ENCODE results near the gene TMA16. TPM values are rescaled to one million over a fixed set of nuclear protein-coding genes. Genes with fewer than 3 reads are reported as not detected.

Gene TMA16
- total and polyA plus RNA-seq, 2 donors (not counting 3 experiments of a cell fraction or from before 2014, with no cell fraction given) = 4.2 to 42.7 TPM

DNA sequence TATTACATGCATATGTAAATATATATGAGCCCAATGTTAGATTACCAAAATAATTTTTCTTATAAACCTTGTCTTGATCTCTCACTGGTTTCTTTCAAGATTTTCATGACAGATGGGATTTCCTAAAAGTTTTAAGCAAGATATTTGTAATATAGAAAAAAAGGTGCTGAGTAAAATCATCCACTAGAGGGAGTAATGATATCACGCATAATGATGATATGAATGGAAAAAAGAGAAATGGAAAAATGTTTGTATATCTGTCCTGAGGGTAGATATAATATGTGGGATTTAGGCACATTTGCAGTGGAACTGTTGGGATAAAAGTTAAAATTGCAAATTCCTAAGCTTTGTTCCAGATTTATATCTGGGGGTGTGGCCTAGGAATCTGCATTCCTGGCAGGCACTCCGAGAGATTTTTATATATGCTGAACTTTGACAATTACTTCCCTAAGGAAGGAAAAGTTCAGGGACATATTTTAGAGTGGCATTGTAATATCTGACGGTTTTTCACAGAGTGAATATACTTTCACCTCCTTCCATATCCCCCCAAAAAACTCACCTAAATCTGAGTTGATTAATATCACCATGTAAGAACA is 60.5 kb downstream of the TMA16 start:
- Histone ChIP-seq H3K4me2 (ENCODE audit: insufficient read depth, low read length) (no peak overlapping the region), H3K27ac (ENCODE audit: insufficient read depth, low read depth, low read length) (no peak overlapping the region), H3K4me1 (ENCODE audit: control insufficient read depth, extremely low read depth, insufficient read depth, low read length) (no peaks in the 10 kb centered on the region), H3K27me3 (ENCODE audit: control insufficient read depth in 2 of 2, insufficient read depth in 2 of 2, low read length in 2 of 2) (peaks cover 0 to 3% of the 10 kb centered on the region in 2 experiments), H3K4me3 (replicated peaks in 1 of 3; ENCODE audit: insufficient read depth in 1 of 3, low read depth in 1 of 3, low read length in 3 of 3) (no peak overlapping the region), H3K9me3 (replicated peaks; ENCODE audit: control insufficient read depth, insufficient read depth, low read length) (no peaks in the 10 kb centered on the region), H4K20me1 (replicated peaks; ENCODE audit: control insufficient read depth, extremely low read depth, insufficient read depth, low read length) (no peaks in the 10 kb centered on the region), H3K36me3 (ENCODE audit: control insufficient read depth in 2 of 2, extremely low read depth in 1 of 2, insufficient read depth in 2 of 2, low read length in 2 of 2) (no peaks in the 10 kb centered on the region), H3K9ac (replicated peaks; ENCODE audit: extremely low read depth, insufficient read depth, low read length) (no peak overlapping the region), H3K79me2 (ENCODE audit: control insufficient read depth, insufficient read depth, low read length) (no peaks in the 10 kb centered on the region), H3K9me1 (replicated peaks; ENCODE audit: control insufficient read depth, extremely low read depth, insufficient read depth, low read length) (no peaks in the 10 kb centered on the region), H2AFZ (ENCODE audit: low read depth, low read length) (no peak overlapping the region)
- DNase-seq (ENCODE audit: low read depth, low spot score) = peak; percentile 28
- ChIA-PET CTCF (interaction anchor here (0.9 to 12.5 kb wide), 6 partner anchors 16 to 1542 kb away, joined by 3 to 211 read pairs (median 4); partner anchors contain the start of gene TMA16), POLR2A (no interaction called here)
- intact Hi-C loops (cut with micrococcal nuclease) (loop anchor here (1.0 to 5.0 kb wide), 4 partner anchors 127 to 1542 kb away; no protein-coding TSS in a partner anchor), dilution Hi-C loops (cut with MboI; ENCODE audit: extremely low pct_ligation_motif_present, low sequenced_read_pairs) (no loop called here)
- TF ChIP-seq POLR2A (IDR thresholded peaks at IDR 0.05; ENCODE audit: low read depth, low read length) (no peak), POLR2AphosphoS5 (IDR thresholded peaks at IDR 0.05; ENCODE audit: insufficient read depth, low read depth, low read length) (no peak), JUN (IDR thresholded peaks at IDR 0.05; ENCODE audit: borderline replicate concordance, insufficient read depth, insufficient read length, low read depth) (no peak)
- TF ChIP-seq, protein P1, sequence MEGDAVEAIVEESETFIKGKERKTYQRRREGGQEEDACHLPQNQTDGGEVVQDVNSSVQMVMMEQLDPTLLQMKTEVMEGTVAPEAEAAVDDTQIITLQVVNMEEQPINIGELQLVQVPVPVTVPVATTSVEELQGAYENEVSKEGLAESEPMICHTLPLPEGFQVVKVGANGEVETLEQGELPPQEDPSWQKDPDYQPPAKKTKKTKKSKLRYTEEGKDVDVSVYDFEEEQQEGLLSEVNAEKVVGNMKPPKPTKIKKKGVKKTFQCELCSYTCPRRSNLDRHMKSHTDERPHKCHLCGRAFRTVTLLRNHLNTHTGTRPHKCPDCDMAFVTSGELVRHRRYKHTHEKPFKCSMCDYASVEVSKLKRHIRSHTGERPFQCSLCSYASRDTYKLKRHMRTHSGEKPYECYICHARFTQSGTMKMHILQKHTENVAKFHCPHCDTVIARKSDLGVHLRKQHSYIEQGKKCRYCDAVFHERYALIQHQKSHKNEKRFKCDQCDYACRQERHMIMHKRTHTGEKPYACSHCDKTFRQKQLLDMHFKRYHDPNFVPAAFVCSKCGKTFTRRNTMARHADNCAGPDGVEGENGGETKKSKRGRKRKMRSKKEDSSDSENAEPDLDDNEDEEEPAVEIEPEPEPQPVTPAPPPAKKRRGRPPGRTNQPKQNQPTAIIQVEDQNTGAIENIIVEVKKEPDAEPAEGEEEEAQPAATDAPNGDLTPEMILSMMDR (IDR thresholded peaks at IDR 0.05; ENCODE audit: extremely low read depth in 1 of 2, insufficient read depth in 1 of 2, low read depth in 1 of 2, low read length in 2 of 2) = peak; percentile 39 to 40
- no TSS peak for BruUV-seq (replicated peaks)
- peak; percentile 42 for FAIRE-seq

DNA sequence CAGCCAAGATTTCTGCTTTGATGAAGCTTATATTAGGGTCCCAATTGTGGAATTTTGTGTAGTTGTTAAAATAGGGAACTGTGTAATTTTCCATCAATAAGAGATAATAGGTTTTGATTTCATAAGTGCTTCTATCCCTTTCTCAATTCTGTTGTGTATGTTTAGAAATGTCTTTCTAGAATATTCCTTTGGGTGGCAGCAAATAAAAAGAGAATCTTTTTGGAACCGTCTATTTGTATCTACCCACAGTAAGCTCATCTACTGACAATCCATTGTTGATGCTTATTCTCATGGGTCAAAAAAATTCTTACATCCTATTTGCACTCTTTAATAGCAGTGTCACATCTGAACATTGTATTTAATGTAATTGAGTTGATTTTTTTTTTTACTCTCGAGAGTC is 61.7 kb downstream of the TMA16 start:
- ChIA-PET POLR2A (no interaction called here), CTCF (interaction anchor here (0.9 to 12.5 kb wide), 8 partner anchors 10 to 1541 kb away, joined by 3 to 211 read pairs (median 4); no protein-coding TSS in a partner anchor)
- Histone ChIP-seq H3K4me3 (replicated peaks in 1 of 3; ENCODE audit: insufficient read depth in 1 of 3, low read depth in 1 of 3, low read length in 3 of 3) (no peak overlapping the region), H4K20me1 (replicated peaks; ENCODE audit: control insufficient read depth, extremely low read depth, insufficient read depth, low read length) (no peaks in the 10 kb centered on the region), H3K4me2 (ENCODE audit: insufficient read depth, low read length) (no peak overlapping the region), H3K27me3 (ENCODE audit: control insufficient read depth in 2 of 2, insufficient read depth in 2 of 2, low read length in 2 of 2) (peaks cover 0 to 3% of the 10 kb centered on the region in 2 experiments), H3K9me3 (replicated peaks; ENCODE audit: control insufficient read depth, insufficient read depth, low read length) (no peaks in the 10 kb centered on the region), H3K36me3 (ENCODE audit: control insufficient read depth in 2 of 2, extremely low read depth in 1 of 2, insufficient read depth in 2 of 2, low read length in 2 of 2) (no peaks in the 10 kb centered on the region), H3K79me2 (ENCODE audit: control insufficient read depth, insufficient read depth, low read length) (no peaks in the 10 kb centered on the region), H3K27ac (ENCODE audit: insufficient read depth, low read depth, low read length) (no peak overlapping the region), H3K9ac (replicated peaks; ENCODE audit: extremely low read depth, insufficient read depth, low read length) (no peak overlapping the region), H3K9me1 (replicated peaks; ENCODE audit: control insufficient read depth, extremely low read depth, insufficient read depth, low read length) (no peaks in the 10 kb centered on the region), H3K4me1 (ENCODE audit: control insufficient read depth, extremely low read depth, insufficient read depth, low read length) (no peaks in the 10 kb centered on the region), H2AFZ (ENCODE audit: low read depth, low read length) (no peak overlapping the region)
- intact Hi-C loops (cut with micrococcal nuclease) = loop anchor here (5.0 kb wide), 1 partner anchor 126 kb away; no protein-coding TSS in a partner anchor
- DNase-seq (ENCODE audit: low read depth, low spot score) (no peak), FAIRE-seq (no peak)
- TF ChIP-seq GATA2 (IDR thresholded peaks at IDR 0.05; ENCODE audit: insufficient read depth, insufficient read length, low read depth, low read length) (no peak), FOS (IDR thresholded peaks at IDR 0.05; ENCODE audit: borderline replicate concordance, insufficient read depth, low read length) (no peak), POLR2AphosphoS5 (IDR thresholded peaks at IDR 0.05; ENCODE audit: insufficient read depth, low read depth, low read length) (no peak), POLR2A (IDR thresholded peaks at IDR 0.05; ENCODE audit: low read depth, low read length) (no peak), JUN (IDR thresholded peaks at IDR 0.05; ENCODE audit: borderline replicate concordance, insufficient read depth, insufficient read length, low read depth) (no peak), MYC (IDR thresholded peaks at IDR 0.05; ENCODE audit: low read depth, low read length) (no peak), EZH2 (IDR thresholded peaks at IDR 0.05; ENCODE audit: borderline replicate concordance, low read depth, low read length, severe bottlenecking) (no peak)
- TF ChIP-seq, protein P1 (IDR thresholded peaks at IDR 0.05; ENCODE audit: extremely low read depth in 1 of 2, insufficient read depth in 1 of 2, low read depth in 1 of 2, low read length in 2 of 2) = no peak
- TF ChIP-seq, protein P2, sequence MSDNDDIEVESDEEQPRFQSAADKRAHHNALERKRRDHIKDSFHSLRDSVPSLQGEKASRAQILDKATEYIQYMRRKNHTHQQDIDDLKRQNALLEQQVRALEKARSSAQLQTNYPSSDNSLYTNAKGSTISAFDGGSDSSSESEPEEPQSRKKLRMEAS (IDR thresholded peaks at IDR 0.05; ENCODE audit: insufficient read depth, insufficient read length) = no peak
- dilution Hi-C loops (cut with MboI; ENCODE audit: extremely low pct_ligation_motif_present, low sequenced_read_pairs) = no loop called here
- BruUV-seq (replicated peaks) = no TSS peak

Data from endothelial cell of umbilical vein (primary cell).